Measurements from ENCODE around the gene MCOLN1. TPM values are rescaled to one million over a fixed set of nuclear protein-coding genes. Genes with fewer than 3 reads are reported as not detected.

MCOLN1 gene
- total RNA-seq, 1 donor from 2014 or later: 6.6 TPM

GRCh38 chr19:7560255-7560654 is 37.8 kb downstream of the MCOLN1 start:
- H3K9me3 Mint-ChIP-seq: no peaks in the 10 kb centered on the region
- Histone ChIP-seq H3K9ac (no peak overlapping the region), H3K36me3 (no peaks in the 10 kb centered on the region)

DNA sequence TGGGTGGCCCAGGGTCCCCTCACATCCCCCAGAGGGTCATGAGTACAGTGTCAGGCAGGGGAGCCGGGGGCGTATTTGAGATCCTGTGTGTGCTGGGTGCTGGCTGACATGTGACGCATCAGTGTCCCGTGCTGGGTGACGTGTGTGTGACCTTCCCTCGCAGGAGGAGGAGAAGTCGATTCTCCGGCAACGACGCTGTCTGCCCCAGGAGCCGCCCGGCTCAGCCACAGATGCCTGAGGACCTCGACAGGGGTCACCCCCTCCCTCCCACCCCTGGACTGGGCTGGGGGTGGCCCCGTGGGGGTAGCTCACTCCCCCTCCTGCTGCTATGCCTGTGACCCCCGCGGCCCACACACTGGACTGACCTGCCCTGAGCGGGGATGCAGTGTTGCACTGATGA is 38.9 kb downstream of the MCOLN1 start:
- no peaks in the 10 kb centered on the region for H3K4me1 ChIP-seq
- no peak overlapping the region for H3K4me3 ChIP-seq
- no peak for DNase-seq (ENCODE audit: low spot score)
- no peak overlapping the region for H3K4me2 ChIP-seq
- no peaks in the 10 kb centered on the region for H3K79me2 ChIP-seq (ENCODE audit: low read depth)
- Mint-ChIP-seq H3K4me3 (no peak overlapping the region), H3K27me3 (ENCODE audit: insufficient read depth, low read depth) (peaks cover 9% of the 10 kb centered on the region), H3K27ac (no peak overlapping the region), H3K4me1 (no peaks in the 10 kb centered on the region), H3K9me3 (no peaks in the 10 kb centered on the region), H3K36me3 (peaks cover 12% of the 10 kb centered on the region)
- TF ChIP-seq CTCF (IDR thresholded peaks at IDR 0.05) (no peak), EZH2phosphoT487 (IDR thresholded peaks at IDR 0.05) (no peak), EZH2 (IDR thresholded peaks at IDR 0.05) (no peak)
- H3F3A ChIP-seq (ENCODE audit: low read depth): no peaks in the 10 kb centered on the region
- H3K36me3 ChIP-seq: no peaks in the 10 kb centered on the region
- H3K27me3 ChIP-seq: no peaks in the 10 kb centered on the region
- H4K20me1 ChIP-seq (ENCODE audit: low read depth): peaks cover 3% of the 10 kb centered on the region
- H2AFZ ChIP-seq (replicated peaks): no peak overlapping the region
- no peaks in the 10 kb centered on the region for H3K9me3 ChIP-seq (ENCODE audit: low read depth)
- H3K27ac ChIP-seq: no peak overlapping the region
- no peak overlapping the region for H3K9ac ChIP-seq

More at GRCh38 chr19:7560255-7560654, 37.8 kb downstream of the MCOLN1 start:
- H3K27me3 Mint-ChIP-seq (ENCODE audit: insufficient read depth, low read depth): peaks cover 9% of the 10 kb centered on the region
- H3K9me3 ChIP-seq (ENCODE audit: low read depth): no peaks in the 10 kb centered on the region
- H4K20me1 ChIP-seq (ENCODE audit: low read depth): peaks cover 3% of the 10 kb centered on the region
- no peak overlapping the region for H3K4me2 ChIP-seq
- no peaks in the 10 kb centered on the region for H3K4me1 ChIP-seq
- H3K27me3 ChIP-seq: no peaks in the 10 kb centered on the region
- H3K27ac Mint-ChIP-seq: no peak overlapping the region
- H3K27ac ChIP-seq: no peak overlapping the region
- no peak for DNase-seq (ENCODE audit: low spot score)
- H2AFZ ChIP-seq (replicated peaks): no peak overlapping the region
- no peaks in the 10 kb centered on the region for H3K79me2 ChIP-seq (ENCODE audit: low read depth)
- H3K36me3 Mint-ChIP-seq: peaks cover 14% of the 10 kb centered on the region
- H3K4me3 ChIP-seq: no peak overlapping the region
- no peaks in the 10 kb centered on the region for H3K4me1 Mint-ChIP-seq
- H3K4me3 Mint-ChIP-seq: no peak overlapping the region
- no peak for TF ChIP-seq CTCF (IDR thresholded peaks at IDR 0.05)
- TF ChIP-seq EZH2 (IDR thresholded peaks at IDR 0.05): no peak
- TF ChIP-seq EZH2phosphoT487 (IDR thresholded peaks at IDR 0.05): no peak
- no peaks in the 10 kb centered on the region for H3F3A ChIP-seq (ENCODE audit: low read depth)

GRCh38 chr19:7562646-7563393 is 40.4 kb downstream of the MCOLN1 start:
- Histone ChIP-seq H4K20me1 (ENCODE audit: low read depth) (peaks cover 3% of the 10 kb centered on the region), H3K79me2 (ENCODE audit: low read depth) (no peaks in the 10 kb centered on the region), H3K4me1 (no peaks in the 10 kb centered on the region), H3F3A (ENCODE audit: low read depth) (no peaks in the 10 kb centered on the region), H3K9me3 (ENCODE audit: low read depth) (no peaks in the 10 kb centered on the region), H3K4me3 (no peak overlapping the region), H3K36me3 (no peaks in the 10 kb centered on the region), H3K4me2 (no peak overlapping the region), H2AFZ (replicated peaks) (no peak overlapping the region), H3K9ac (no peak overlapping the region), H3K27me3 (no peaks in the 10 kb centered on the region), H3K27ac (no peak overlapping the region)
- no peak for TF ChIP-seq EZH2 (IDR thresholded peaks at IDR 0.05)
- no peak for TF ChIP-seq EZH2phosphoT487 (IDR thresholded peaks at IDR 0.05)
- no peak for TF ChIP-seq CTCF (IDR thresholded peaks at IDR 0.05)
- peak; percentile 50 for DNase-seq (ENCODE audit: low spot score)
- Mint-ChIP-seq H3K9me3 (no peaks in the 10 kb centered on the region), H3K4me1 (no peaks in the 10 kb centered on the region), H3K27me3 (ENCODE audit: insufficient read depth, low read depth) (peaks cover 9% of the 10 kb centered on the region), H3K4me3 (no peak overlapping the region), H3K27ac (no peak overlapping the region), H3K36me3 (peaks cover 10% of the 10 kb centered on the region)
